Measurements from ENCODE around the gene EFNA4. TPM values are rescaled to one million over a fixed set of nuclear protein-coding genes. Genes with fewer than 3 reads are reported as not detected.

Gene EFNA4
- polyA plus RNA-seq, 1 donor (not counting 4 experiments of a cell fraction or from before 2014, with no cell fraction given), result 7.6 TPM

GRCh38 chr1:155092641-155093040 lies 29.1 kb downstream of the EFNA4 start:
- Histone ChIP-seq H3K36me3 (ENCODE audit: control insufficient read depth in 2 of 2, extremely low read depth in 1 of 2, insufficient read depth in 2 of 2, low read length in 2 of 2) (no peaks in the 10 kb centered on the region), H2AFZ (ENCODE audit: control insufficient read depth, low read length) (no peak overlapping the region), H3K9me3 (ENCODE audit: control insufficient read depth, low read depth, low read length) (no peaks in the 10 kb centered on the region), H3K9ac (ENCODE audit: control insufficient read depth, extremely low read depth, insufficient read depth, low read length) (no peak overlapping the region), H3K27me3 (ENCODE audit: control insufficient read depth, extremely low read depth, insufficient read depth, low read length) (peaks cover 3% of the 10 kb centered on the region), H4K20me1 (ENCODE audit: control insufficient read depth, extremely low read depth, insufficient read depth, low read length) (no peaks in the 10 kb centered on the region), H3K27ac (ENCODE audit: control insufficient read depth, insufficient read depth, low read length) (no peak overlapping the region), H3K4me3 (ENCODE audit: control insufficient read depth in 2 of 3, extremely low read depth in 1 of 3, insufficient read depth in 2 of 3, low read depth in 1 of 3, low read length in 3 of 3) (no peak overlapping the region), H3K79me2 (ENCODE audit: control insufficient read depth, insufficient read depth, low read length) (no peaks in the 10 kb centered on the region), H3K4me2 (ENCODE audit: control insufficient read depth, extremely low read depth, insufficient read depth, low read depth, low read length) (no peak overlapping the region), H3K9me1 (ENCODE audit: control insufficient read depth, extremely low read depth, insufficient read depth, low read length) (no peaks in the 10 kb centered on the region), H3K4me1 (ENCODE audit: control insufficient read depth, extremely low read depth, insufficient read depth, low read length) (peaks cover 9% of the 10 kb centered on the region)
- FAIRE-seq (no peak), DNase-seq (ENCODE audit: low read depth, low spot score) (no peak)
- dilution Hi-C loops (cut with MboI; ENCODE audit: extremely low pct_ligation_motif_present, low sequenced_read_pairs), result no loop called here
- TF ChIP-seq, protein P1, sequence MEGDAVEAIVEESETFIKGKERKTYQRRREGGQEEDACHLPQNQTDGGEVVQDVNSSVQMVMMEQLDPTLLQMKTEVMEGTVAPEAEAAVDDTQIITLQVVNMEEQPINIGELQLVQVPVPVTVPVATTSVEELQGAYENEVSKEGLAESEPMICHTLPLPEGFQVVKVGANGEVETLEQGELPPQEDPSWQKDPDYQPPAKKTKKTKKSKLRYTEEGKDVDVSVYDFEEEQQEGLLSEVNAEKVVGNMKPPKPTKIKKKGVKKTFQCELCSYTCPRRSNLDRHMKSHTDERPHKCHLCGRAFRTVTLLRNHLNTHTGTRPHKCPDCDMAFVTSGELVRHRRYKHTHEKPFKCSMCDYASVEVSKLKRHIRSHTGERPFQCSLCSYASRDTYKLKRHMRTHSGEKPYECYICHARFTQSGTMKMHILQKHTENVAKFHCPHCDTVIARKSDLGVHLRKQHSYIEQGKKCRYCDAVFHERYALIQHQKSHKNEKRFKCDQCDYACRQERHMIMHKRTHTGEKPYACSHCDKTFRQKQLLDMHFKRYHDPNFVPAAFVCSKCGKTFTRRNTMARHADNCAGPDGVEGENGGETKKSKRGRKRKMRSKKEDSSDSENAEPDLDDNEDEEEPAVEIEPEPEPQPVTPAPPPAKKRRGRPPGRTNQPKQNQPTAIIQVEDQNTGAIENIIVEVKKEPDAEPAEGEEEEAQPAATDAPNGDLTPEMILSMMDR (optimal IDR thresholded peaks at IDR 0.05 in 1 of 3, IDR thresholded peaks at IDR 0.05 in 1 of 3, conservative IDR thresholded peaks at IDR 0.05 in 1 of 3; ENCODE audit: extremely low read depth in 1 of 3, insufficient read depth in 2 of 3, low read length in 3 of 3), result no peak
- TF ChIP-seq EZH2 (IDR thresholded peaks at IDR 0.05; ENCODE audit: low read length), result no peak

DNA sequence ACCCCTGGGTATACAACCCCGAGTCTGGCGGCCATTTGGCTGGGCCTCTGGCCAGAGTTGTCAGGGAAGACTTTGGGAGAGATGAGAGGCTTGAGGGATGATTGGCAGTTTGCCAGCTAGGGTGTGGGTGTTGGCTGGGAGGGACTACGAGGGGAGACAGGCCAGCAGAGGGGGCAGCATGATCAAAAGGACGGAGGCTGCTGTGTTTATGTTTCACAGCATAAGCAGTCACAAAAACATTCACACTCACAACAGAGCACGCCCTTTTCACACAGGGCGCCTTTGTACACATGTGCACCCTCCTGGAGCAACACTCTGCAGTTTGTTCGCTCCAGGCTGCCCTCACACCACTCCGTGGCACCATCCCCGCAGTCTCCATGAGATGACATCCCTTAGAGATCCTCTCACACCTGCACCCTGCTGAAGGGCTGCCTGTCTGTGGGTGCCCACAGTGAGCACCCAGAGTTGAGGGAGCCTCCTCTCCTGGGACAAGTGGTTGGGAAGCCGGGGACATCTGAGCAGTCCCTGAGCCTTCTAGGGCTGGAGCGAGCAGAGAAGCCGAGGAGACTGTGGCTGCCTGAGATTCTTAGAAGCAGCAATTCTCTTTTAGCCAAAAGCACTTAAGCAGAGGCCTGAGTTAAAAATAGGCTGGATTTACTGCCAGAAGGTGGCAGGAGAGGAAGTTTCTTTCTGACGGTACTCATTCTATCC lies 30.5 kb downstream of the EFNA4 start:
- H3K79me2 ChIP-seq (ENCODE audit: control insufficient read depth, insufficient read depth, low read length), result no peaks in the 10 kb centered on the region
- H3K9ac ChIP-seq (ENCODE audit: control insufficient read depth, extremely low read depth, insufficient read depth, low read length), result no peak overlapping the region
- H3K4me2 ChIP-seq (ENCODE audit: control insufficient read depth, extremely low read depth, insufficient read depth, low read depth, low read length), result no peak overlapping the region
- H2AFZ ChIP-seq (ENCODE audit: control insufficient read depth, low read length), result peak overlapping the region; percentile 39
- no peaks in the 10 kb centered on the region for H4K20me1 ChIP-seq (ENCODE audit: control insufficient read depth, extremely low read depth, insufficient read depth, low read length)
- peaks cover 3% of the 10 kb centered on the region for H3K27me3 ChIP-seq (ENCODE audit: control insufficient read depth, extremely low read depth, insufficient read depth, low read length)
- TF ChIP-seq, protein P1 (optimal IDR thresholded peaks at IDR 0.05 in 1 of 3, IDR thresholded peaks at IDR 0.05 in 1 of 3, conservative IDR thresholded peaks at IDR 0.05 in 1 of 3; ENCODE audit: extremely low read depth in 1 of 3, insufficient read depth in 2 of 3, low read length in 3 of 3), result peak; percentile 44 to 54 (median 52)
- no peak for TF ChIP-seq EZH2 (IDR thresholded peaks at IDR 0.05; ENCODE audit: low read length)
- H3K36me3 ChIP-seq (ENCODE audit: control insufficient read depth in 2 of 2, extremely low read depth in 1 of 2, insufficient read depth in 2 of 2, low read length in 2 of 2), result no peaks in the 10 kb centered on the region
- DNase-seq (ENCODE audit: low read depth, low spot score) (no peak), FAIRE-seq (peak; percentile 65)
- no peak overlapping the region for H3K27ac ChIP-seq (ENCODE audit: control insufficient read depth, insufficient read depth, low read length)
- no peaks in the 10 kb centered on the region for H3K9me1 ChIP-seq (ENCODE audit: control insufficient read depth, extremely low read depth, insufficient read depth, low read length)
- H3K4me1 ChIP-seq (ENCODE audit: control insufficient read depth, extremely low read depth, insufficient read depth, low read length), result peaks cover 9% of the 10 kb centered on the region
- H3K9me3 ChIP-seq (ENCODE audit: control insufficient read depth, low read depth, low read length), result no peaks in the 10 kb centered on the region
- dilution Hi-C loops (cut with MboI; ENCODE audit: extremely low pct_ligation_motif_present, low sequenced_read_pairs), result no loop called here
- no peak overlapping the region for H3K4me3 ChIP-seq (ENCODE audit: control insufficient read depth in 2 of 3, extremely low read depth in 1 of 3, insufficient read depth in 2 of 3, low read depth in 1 of 3, low read length in 3 of 3)

All from keratinocyte (primary cell).